T-helper 2 cell treated with Interferon-gamma antibody and Interleukin-4, amounts not matched to agents 5 μg/mL and 100 μg/mL, for 36 hours (primary cell): ENCODE results near the gene EXD3.
"Not testable (repeated sequence)": the region's sequence is repeated elsewhere in the genome, so short reads cannot be mapped to it uniquely, and the experiment has no call there.

ENCODE experiments used
- DNase-seq: peaks from one replicate; pipeline ENCODE4 v3.0.0; 2021; ENCODE audit warnings: low spot score
- H3K27ac Mint-ChIP-seq: one replicate; pipeline ENCODE4 v1.8.0; 2021; ENCODE audit warnings: mild to moderate bottlenecking, mixed read lengths
- H3K27me3 Mint-ChIP-seq: one replicate; pipeline ENCODE4 v1.8.0; 2021; ENCODE audit warnings: low read depth, mixed read lengths
- H3K36me3 Mint-ChIP-seq: one replicate; pipeline ENCODE4 v1.8.0; 2021; ENCODE audit warnings: low read depth, mixed read lengths
- H3K4me1 Mint-ChIP-seq: one replicate; pipeline ENCODE4 v1.8.0; 2021; ENCODE audit warnings: low read depth, mixed read lengths
- H3K4me3 Mint-ChIP-seq: one replicate; pipeline ENCODE4 v1.8.0; 2022; ENCODE audit warnings: mild to moderate bottlenecking, moderate library complexity, mixed read lengths
- H3K9me3 Mint-ChIP-seq: one replicate; pipeline ENCODE4 v1.8.0; 2021; ENCODE audit warnings: mixed read lengths

The EXD3 gene

GRCh38 chr9:137454597-137455358 lies 31.8 kb upstream of the EXD3 start:
- Mint-ChIP-seq H3K36me3 (peaks cover 20% of the 10 kb centered on the region), H3K9me3 (no peaks in the 10 kb centered on the region), H3K4me1 (peaks cover 16% of the 10 kb centered on the region), H3K27ac (peak overlapping the region; percentile 57), H3K27me3 (no peaks in the 10 kb centered on the region), H3K4me3 (peak overlapping the region; percentile 71)
- DNase-seq, result no peak

GRCh38 chr9:137454145-137454596 lies 31.2 kb upstream of the EXD3 start:
- Mint-ChIP-seq H3K4me3 (peak overlapping the region; percentile 71), H3K9me3 (no peaks in the 10 kb centered on the region), H3K4me1 (peaks cover 14% of the 10 kb centered on the region), H3K36me3 (peaks cover 20% of the 10 kb centered on the region), H3K27ac (peak overlapping the region; percentile 57), H3K27me3 (no peaks in the 10 kb centered on the region)
- DNase-seq, result peak; percentile 43

GRCh38 chr9:137453643-137454081 lies 30.7 kb upstream of the EXD3 start:
- H3K27ac Mint-ChIP-seq, result no peak overlapping the region
- peaks cover 20% of the 10 kb centered on the region for H3K36me3 Mint-ChIP-seq

GRCh38 chr9:137452761-137453642 lies 30.0 kb upstream of the EXD3 start:
- DNase-seq, result no peak
- Mint-ChIP-seq H3K4me1 (peaks cover 14% of the 10 kb centered on the region), H3K4me3 (peak overlapping the region; percentile 32), H3K9me3 (no peaks in the 10 kb centered on the region), H3K27me3 (no peaks in the 10 kb centered on the region), H3K27ac (no peak overlapping the region), H3K36me3 (peaks cover 20% of the 10 kb centered on the region)

More at GRCh38 chr9:137453643-137454081, 30.7 kb upstream of the EXD3 start:
- Mint-ChIP-seq H3K27me3 (no peaks in the 10 kb centered on the region), H3K4me1 (peaks cover 14% of the 10 kb centered on the region), H3K9me3 (no peaks in the 10 kb centered on the region), H3K4me3 (peak overlapping the region; percentile 57)
- DNase-seq, result peak; percentile 53

- DNase-seq, result no peak
- Mint-ChIP-seq H3K4me1 (peaks cover 14% of the 10 kb centered on the region), H3K27me3 (no peaks in the 10 kb centered on the region), H3K4me3 (peak overlapping the region; percentile 62), H3K36me3 (peaks cover 20% of the 10 kb centered on the region), H3K9me3 (no peaks in the 10 kb centered on the region), H3K27ac (no peak overlapping the region)
Observed at GRCh38 chr9:137452006-137452760, 29.2 kb upstream of the EXD3 start.

- Mint-ChIP-seq H3K36me3 (peaks cover 19% of the 10 kb centered on the region), H3K4me1 (peaks cover 12% of the 10 kb centered on the region)
- H3K27ac Mint-ChIP-seq, H3K9me3 Mint-ChIP-seq, DNase-seq, H3K4me3 Mint-ChIP-seq, H3K27me3 Mint-ChIP-seq: not testable (repeated sequence)
Observed at GRCh38 chr9:137451264-137452005, 28.5 kb upstream of the EXD3 start.

- H3K27ac Mint-ChIP-seq, H3K27me3 Mint-ChIP-seq, H3K4me1 Mint-ChIP-seq, H3K9me3 Mint-ChIP-seq, DNase-seq: not testable (repeated sequence)
- peaks cover 14% of the 10 kb centered on the region for H3K36me3 Mint-ChIP-seq
- H3K4me3 Mint-ChIP-seq, result peak overlapping the region; percentile 15
Observed at GRCh38 chr9:137450539-137451222, 27.7 kb upstream of the EXD3 start.

- Mint-ChIP-seq H3K36me3 (peaks cover 13% of the 10 kb centered on the region), H3K4me1 (peaks cover 15% of the 10 kb centered on the region), H3K27me3 (no peaks in the 10 kb centered on the region), H3K27ac (peak overlapping the region; percentile 52), H3K4me3 (peak overlapping the region; percentile 17), H3K9me3 (no peaks in the 10 kb centered on the region)
- no peak for DNase-seq
Observed at GRCh38 chr9:137449931-137450538, 27.1 kb upstream of the EXD3 start.

- no peaks in the 10 kb centered on the region for H3K27me3 Mint-ChIP-seq
- no peak for DNase-seq
- no peak overlapping the region for H3K27ac Mint-ChIP-seq
Observed at GRCh38 chr9:137449081-137449844, 26.3 kb upstream of the EXD3 start.

GRCh38 chr9:137448602-137448962 lies 25.6 kb upstream of the EXD3 start:
- H3K36me3 Mint-ChIP-seq, result peaks cover 10% of the 10 kb centered on the region
- no peak overlapping the region for H3K4me3 Mint-ChIP-seq
- no peak for DNase-seq
- H3K27me3 Mint-ChIP-seq, result peaks cover 3% of the 10 kb centered on the region
- no peaks in the 10 kb centered on the region for H3K9me3 Mint-ChIP-seq
- H3K27ac Mint-ChIP-seq, result no peak overlapping the region
- peaks cover 16% of the 10 kb centered on the region for H3K4me1 Mint-ChIP-seq

More at GRCh38 chr9:137449081-137449844, 26.3 kb upstream of the EXD3 start:
- Mint-ChIP-seq H3K4me1 (peaks cover 16% of the 10 kb centered on the region), H3K4me3 (no peak overlapping the region), H3K36me3 (peaks cover 13% of the 10 kb centered on the region), H3K9me3 (no peaks in the 10 kb centered on the region)

GRCh38 chr9:137447722-137448601 lies 25.0 kb upstream of the EXD3 start:
- Mint-ChIP-seq H3K36me3 (peaks cover 9% of the 10 kb centered on the region), H3K27ac (no peak overlapping the region), H3K4me3 (no peak overlapping the region), H3K9me3 (no peaks in the 10 kb centered on the region), H3K27me3 (peaks cover 6% of the 10 kb centered on the region), H3K4me1 (peaks cover 16% of the 10 kb centered on the region)
- DNase-seq, result no peak
